ENCODE data around the gene TROAP. TPM values are rescaled to one million over a fixed set of nuclear protein-coding genes. Genes with fewer than 3 reads are reported as not detected.
A peak's percentile ranks its signal among the peaks of the same experiment; 100 is the strongest.

TROAP gene
- total and polyA plus RNA-seq, 2 donors (not counting 1 experiment from before 2014, with no cell fraction given): 0.88 to 1.0 TPM

DNA sequence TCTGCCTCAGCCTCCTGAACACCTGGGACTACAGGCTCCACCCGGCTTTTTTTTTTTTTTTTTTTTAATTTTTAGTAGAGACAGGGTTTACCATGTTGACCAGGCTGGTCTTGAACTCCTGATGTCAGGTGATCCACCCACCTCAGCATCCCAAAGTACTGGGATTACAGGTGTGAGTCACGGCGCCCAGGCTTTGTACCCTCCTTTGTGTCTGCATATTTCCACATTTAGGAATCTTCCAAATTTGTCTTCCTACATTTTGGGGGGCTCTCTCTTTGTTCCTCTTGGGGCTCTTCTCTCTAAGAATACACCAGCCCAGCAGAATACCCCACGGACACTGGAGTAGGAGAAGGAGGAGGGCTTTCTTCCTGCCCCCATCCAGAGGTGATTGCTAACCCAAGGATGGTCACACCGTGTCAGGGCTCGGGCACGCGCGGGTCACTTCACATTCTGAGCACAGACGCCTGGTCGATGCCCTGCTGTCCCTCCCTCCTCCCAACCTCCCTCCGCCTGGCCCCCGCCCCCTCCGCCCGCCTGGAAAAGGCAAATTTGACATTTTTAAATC, 21.5 kb downstream of the TROAP start:
- H3K4me3 Mint-ChIP-seq: peak overlapping the region; percentile 54
- H3K27me3 Mint-ChIP-seq: peaks cover 45% of the 10 kb centered on the region
- DNase-seq: peak; percentile 24

More for the DNA sequence above, 21.5 kb downstream of the TROAP start:
- Histone ChIP-seq H3K9ac (ENCODE audit: low read length) (peak overlapping the region; percentile 29), H2AFZ (ENCODE audit: insufficient read depth, low read depth, low read length, poor library complexity, severe bottlenecking) (no peak overlapping the region), H3K4me3 (ENCODE audit: control extremely low read depth in 1 of 5, extremely low read depth in 1 of 5, insufficient read depth in 1 of 5, low read depth in 2 of 5, low read length in 4 of 5) (peak overlapping the region in 1 of 5 experiments; percentile 11), H4K20me1 (ENCODE audit: control insufficient read depth, insufficient read depth, low read length, poor library complexity, severe bottlenecking) (peaks cover 24% of the 10 kb centered on the region), H3K79me2 (ENCODE audit: control insufficient read depth, insufficient read depth, low read length) (no peaks in the 10 kb centered on the region), H3K4me2 (replicated peaks; ENCODE audit: low read depth, low read length, poor library complexity, severe bottlenecking) (peak overlapping the region; percentile 89), H3K27ac (ENCODE audit: low read length in 2 of 2) (no peak overlapping the region), H3K4me1 (ENCODE audit: control insufficient read depth in 2 of 2, insufficient read depth in 2 of 2, low read length in 2 of 2) (peaks cover 65 to 67% of the 10 kb centered on the region in 2 donors), H3K27me3 (replicated peaks in 1 of 4; ENCODE audit: control extremely low read depth in 1 of 4, control insufficient read depth in 3 of 4, insufficient read depth in 4 of 4, low read length in 3 of 4) (peaks cover 0 to 90% (median 56%) of the 10 kb centered on the region in 4 experiments), H3K36me3 (replicated peaks in 1 of 2; ENCODE audit: control extremely low read depth in 1 of 2, control insufficient read depth in 1 of 2, extremely low read depth in 1 of 2, insufficient read depth in 2 of 2, low read length in 1 of 2) (no peaks in the 10 kb centered on the region), H3K9me3 (ENCODE audit: control extremely low read depth in 1 of 3, control insufficient read depth in 2 of 3, insufficient read depth in 1 of 3, low read length in 2 of 3) (peaks cover 0 to 35% (median 0%) of the 10 kb centered on the region in 3 donors)
- CTCF ChIA-PET: interaction anchor here (0.9 to 4.0 kb wide), 4 partner anchors 14 to 56 kb away, joined by 3 to 74 read pairs (median 24); partner anchors contain the start of gene TROAP
- intact Hi-C loops (cut with micrococcal nuclease): loop anchor here (10.0 kb wide), 2 partner anchors 250 to 500 kb away; partner anchors contain the start of genes BCDIN3D and DHH
- H3K27ac Mint-ChIP-seq: peak overlapping the region; percentile 11
- 11% methylated on average over 9 of the region's 15 CpGs for WGBS (ENCODE audit: insufficient coverage)
- no peaks in the 10 kb centered on the region for H3K9me3 Mint-ChIP-seq (ENCODE audit: insufficient read depth)
- H3K4me1 Mint-ChIP-seq: peaks cover 60% of the 10 kb centered on the region
- POLR2A ChIA-PET: interaction anchor here (0.7 kb wide), 1 partner anchor 345 kb away, joined by 9 read pairs; no protein-coding TSS in a partner anchor
- no peak for ATAC-seq (ENCODE audit: low read depth)
- TF ChIP-seq EZH2 (IDR thresholded peaks at IDR 0.05; ENCODE audit: borderline replicate concordance, insufficient read depth, low read depth, low read length, poor library complexity, severe bottlenecking): no peak
- TF ChIP-seq, protein P1, sequence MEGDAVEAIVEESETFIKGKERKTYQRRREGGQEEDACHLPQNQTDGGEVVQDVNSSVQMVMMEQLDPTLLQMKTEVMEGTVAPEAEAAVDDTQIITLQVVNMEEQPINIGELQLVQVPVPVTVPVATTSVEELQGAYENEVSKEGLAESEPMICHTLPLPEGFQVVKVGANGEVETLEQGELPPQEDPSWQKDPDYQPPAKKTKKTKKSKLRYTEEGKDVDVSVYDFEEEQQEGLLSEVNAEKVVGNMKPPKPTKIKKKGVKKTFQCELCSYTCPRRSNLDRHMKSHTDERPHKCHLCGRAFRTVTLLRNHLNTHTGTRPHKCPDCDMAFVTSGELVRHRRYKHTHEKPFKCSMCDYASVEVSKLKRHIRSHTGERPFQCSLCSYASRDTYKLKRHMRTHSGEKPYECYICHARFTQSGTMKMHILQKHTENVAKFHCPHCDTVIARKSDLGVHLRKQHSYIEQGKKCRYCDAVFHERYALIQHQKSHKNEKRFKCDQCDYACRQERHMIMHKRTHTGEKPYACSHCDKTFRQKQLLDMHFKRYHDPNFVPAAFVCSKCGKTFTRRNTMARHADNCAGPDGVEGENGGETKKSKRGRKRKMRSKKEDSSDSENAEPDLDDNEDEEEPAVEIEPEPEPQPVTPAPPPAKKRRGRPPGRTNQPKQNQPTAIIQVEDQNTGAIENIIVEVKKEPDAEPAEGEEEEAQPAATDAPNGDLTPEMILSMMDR (IDR thresholded peaks at IDR 0.05): no peak
